GM19023 (cell line): ENCODE measurements around the gene RAI1.

Source experiments
- ATAC-seq: cut with Tn5 transposase; IDR thresholded peaks from one replicate; pipeline ENCODE4 v1.9.1; 2021; ENCODE audit warnings: mild to moderate bottlenecking, moderate library complexity; ENCODE audit not compliant: unreplicated experiment

Gene RAI1

DNA sequence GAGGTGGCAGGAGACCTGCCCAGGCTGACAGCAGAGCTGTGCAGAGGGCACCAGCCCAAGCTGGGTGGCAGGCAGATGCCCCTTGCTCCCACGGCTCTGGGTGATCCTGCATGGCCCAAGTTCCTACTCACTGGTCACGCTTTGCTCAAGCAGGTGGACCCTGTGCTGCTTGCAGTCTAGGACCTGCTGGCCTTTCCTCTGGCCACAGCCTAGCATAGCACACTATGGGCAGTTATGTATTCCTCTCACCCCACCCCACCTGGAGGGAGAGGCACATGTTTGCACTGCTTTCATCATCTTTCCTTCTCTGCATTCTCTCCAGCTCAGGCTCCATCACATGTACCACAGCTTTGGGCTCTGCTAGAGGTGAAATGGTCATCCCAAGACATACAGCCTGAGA, 175.1 kb downstream of the RAI1 start:
- ATAC-seq, result no peak

DNA sequence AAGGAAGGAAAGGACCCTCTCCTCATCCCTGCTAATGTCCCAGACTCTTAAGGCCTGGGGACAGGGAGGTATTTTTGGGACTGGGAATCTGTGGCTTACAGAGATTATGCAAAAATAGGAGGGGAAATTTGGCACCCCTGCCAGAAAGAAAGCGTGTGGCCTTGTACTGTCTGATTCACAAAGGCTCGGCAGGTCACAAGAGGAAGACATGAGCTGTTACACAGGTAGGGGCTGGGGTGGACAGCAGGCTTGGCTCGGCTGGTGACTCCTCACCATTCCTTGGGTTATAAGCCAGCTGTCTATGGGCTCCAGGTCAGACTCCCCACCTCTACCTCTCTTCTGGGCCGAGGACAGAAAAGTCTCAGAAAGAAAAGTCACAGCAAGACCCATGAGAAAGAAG, 176.2 kb downstream of the RAI1 start:
- no peak for ATAC-seq

DNA sequence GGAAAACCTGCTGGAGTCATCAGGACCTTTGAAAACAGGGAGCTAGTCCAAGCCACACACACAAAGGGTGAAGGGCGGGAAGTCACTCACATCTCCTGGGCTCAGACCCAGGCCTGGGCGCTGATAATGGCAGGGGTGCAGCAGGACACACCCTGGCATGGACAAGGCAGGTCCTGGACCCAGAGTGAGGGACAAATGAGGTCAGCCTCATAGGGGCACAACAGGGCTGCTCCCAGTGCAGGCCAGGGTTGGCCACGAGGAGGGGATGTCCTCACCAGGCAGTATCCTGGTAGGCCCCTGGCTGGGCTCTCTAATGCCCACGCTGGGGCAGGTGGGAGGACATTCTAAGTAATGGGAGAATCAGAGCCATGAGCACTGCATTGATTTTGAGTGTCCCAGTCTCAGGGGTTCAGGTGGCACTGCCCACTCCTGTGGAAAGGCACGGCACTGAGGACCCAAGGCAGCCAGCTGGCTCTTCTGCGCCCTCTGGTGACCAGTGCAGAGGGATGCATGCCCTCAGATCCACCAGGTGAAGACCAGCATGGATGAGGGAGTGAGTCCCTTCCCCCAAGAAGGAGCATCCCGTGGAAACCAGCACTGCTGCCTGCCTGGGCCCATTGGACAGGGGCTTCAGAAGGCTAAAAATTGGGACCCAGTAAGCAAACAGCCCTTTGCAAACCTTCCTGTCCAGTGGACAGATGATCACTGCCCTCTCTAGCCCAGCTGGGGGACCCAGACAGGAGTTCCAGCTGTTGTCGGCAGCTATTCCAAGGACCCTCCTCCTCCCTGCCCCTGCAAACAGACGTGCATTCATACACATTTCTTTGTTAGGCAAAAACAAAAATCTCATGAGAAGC, 178.9 kb downstream of the RAI1 start:
- no peak for ATAC-seq

DNA sequence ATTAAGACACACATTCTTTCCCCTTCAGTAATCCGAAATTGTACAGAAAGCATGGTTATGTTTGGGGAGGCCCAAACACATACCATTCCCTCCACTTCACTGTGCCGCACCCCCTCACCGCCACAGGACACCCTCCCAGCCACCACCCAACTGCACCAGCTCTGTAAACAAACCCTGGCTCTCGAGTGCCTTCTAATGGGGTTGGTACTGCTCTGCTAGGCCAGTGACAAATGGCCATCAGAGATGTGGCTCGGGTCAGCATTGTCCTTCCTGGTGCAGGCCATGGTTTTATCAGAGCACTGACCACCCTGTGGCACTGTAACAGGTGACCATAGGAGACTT, 179.5 kb downstream of the RAI1 start:
- no peak for ATAC-seq
